Measurements from ENCODE around the gene TMEM86B. TPM values are rescaled to one million over a fixed set of nuclear protein-coding genes. Genes with fewer than 3 reads are reported as not detected.
A peak's percentile ranks its signal among the peaks of the same experiment; 100 is the strongest.

Gene TMEM86B
- total RNA-seq, 1 donor from 2014 or later, result 6.7 TPM

GRCh38 chr19:55244004-55244680 lies 15.6 kb upstream of the TMEM86B start:
- peaks cover 2% of the 10 kb centered on the region for H3K4me1 Mint-ChIP-seq (ENCODE audit: low read depth)
- intact Hi-C loops (cut with micrococcal nuclease), result no loop called here
- peak overlapping the region; percentile 14 for H3K27ac Mint-ChIP-seq
- no peak for DNase-seq (ENCODE audit: low spot score)
- no peaks in the 10 kb centered on the region for H3K9me3 Mint-ChIP-seq
- no peaks in the 10 kb centered on the region for H3K27me3 Mint-ChIP-seq (ENCODE audit: low read depth)
- no peak overlapping the region for H3K4me3 Mint-ChIP-seq (ENCODE audit: low read depth)
- peaks cover 53% of the 10 kb centered on the region for H3K36me3 Mint-ChIP-seq (ENCODE audit: low read depth)

- no peaks in the 10 kb centered on the region for H3K27me3 Mint-ChIP-seq (ENCODE audit: low read depth)
- peaks cover 61% of the 10 kb centered on the region for H3K36me3 Mint-ChIP-seq (ENCODE audit: low read depth)
- H3K4me3 Mint-ChIP-seq (ENCODE audit: low read depth), result no peak overlapping the region
- intact Hi-C loops (cut with micrococcal nuclease), result no loop called here
- no peaks in the 10 kb centered on the region for H3K4me1 Mint-ChIP-seq (ENCODE audit: low read depth)
- H3K27ac Mint-ChIP-seq, result peak overlapping the region; percentile 18
- no peak for DNase-seq (ENCODE audit: low spot score)
- no peaks in the 10 kb centered on the region for H3K9me3 Mint-ChIP-seq
These were observed 14.0 kb upstream of the TMEM86B start for GRCh38 chr19:55242517-55242916.

- H3K27me3 Mint-ChIP-seq (ENCODE audit: low read depth), result no peaks in the 10 kb centered on the region
- H3K27ac Mint-ChIP-seq, result no peak overlapping the region
- H3K9me3 Mint-ChIP-seq, result no peaks in the 10 kb centered on the region
- DNase-seq (ENCODE audit: low spot score), result no peak
- H3K4me1 Mint-ChIP-seq (ENCODE audit: low read depth), result no peaks in the 10 kb centered on the region
- intact Hi-C loops (cut with micrococcal nuclease), result no loop called here
- peaks cover 67% of the 10 kb centered on the region for H3K36me3 Mint-ChIP-seq (ENCODE audit: low read depth)
- H3K4me3 Mint-ChIP-seq (ENCODE audit: low read depth), result no peak overlapping the region
These were observed 13.4 kb upstream of the TMEM86B start for GRCh38 chr19:55241935-55242464.

- intact Hi-C loops (cut with micrococcal nuclease), result no loop called here
- H3K27ac Mint-ChIP-seq, result no peak overlapping the region
- H3K4me1 Mint-ChIP-seq (ENCODE audit: low read depth), result peaks cover 2% of the 10 kb centered on the region
- no peak overlapping the region for H3K4me3 Mint-ChIP-seq (ENCODE audit: low read depth)
- no peak for DNase-seq (ENCODE audit: low spot score)
- no peaks in the 10 kb centered on the region for H3K9me3 Mint-ChIP-seq
- no peaks in the 10 kb centered on the region for H3K27me3 Mint-ChIP-seq (ENCODE audit: low read depth)
- H3K36me3 Mint-ChIP-seq (ENCODE audit: low read depth), result peaks cover 73% of the 10 kb centered on the region
These were observed 12.8 kb upstream of the TMEM86B start for GRCh38 chr19:55241143-55241934.

GRCh38 chr19:55240713-55241020 lies 12.1 kb upstream of the TMEM86B start:
- Mint-ChIP-seq H3K27ac (no peak overlapping the region), H3K4me3 (ENCODE audit: low read depth) (no peak overlapping the region), H3K4me1 (ENCODE audit: low read depth) (peaks cover 2% of the 10 kb centered on the region), H3K9me3 (no peaks in the 10 kb centered on the region), H3K27me3 (ENCODE audit: low read depth) (no peaks in the 10 kb centered on the region), H3K36me3 (ENCODE audit: low read depth) (peaks cover 76% of the 10 kb centered on the region)
- intact Hi-C loops (cut with micrococcal nuclease), result no loop called here
- DNase-seq (ENCODE audit: low spot score), result no peak

- no peak for DNase-seq (ENCODE audit: low spot score)
- intact Hi-C loops (cut with micrococcal nuclease), result no loop called here
- Mint-ChIP-seq H3K4me1 (ENCODE audit: low read depth) (peaks cover 2% of the 10 kb centered on the region), H3K27me3 (ENCODE audit: low read depth) (no peaks in the 10 kb centered on the region), H3K4me3 (ENCODE audit: low read depth) (no peak overlapping the region), H3K36me3 (ENCODE audit: low read depth) (peaks cover 78% of the 10 kb centered on the region), H3K27ac (no peak overlapping the region), H3K9me3 (no peaks in the 10 kb centered on the region)
These were observed 10.4 kb upstream of the TMEM86B start for GRCh38 chr19:55239004-55239403.

- H3K27ac Mint-ChIP-seq, result no peak overlapping the region
- H3K9me3 Mint-ChIP-seq, result no peaks in the 10 kb centered on the region
- no peaks in the 10 kb centered on the region for H3K27me3 Mint-ChIP-seq (ENCODE audit: low read depth)
- H3K4me1 Mint-ChIP-seq (ENCODE audit: low read depth), result peaks cover 2% of the 10 kb centered on the region
- peaks cover 77% of the 10 kb centered on the region for H3K36me3 Mint-ChIP-seq (ENCODE audit: low read depth)
- no peak overlapping the region for H3K4me3 Mint-ChIP-seq (ENCODE audit: low read depth)
- DNase-seq (ENCODE audit: low spot score), result no peak
- intact Hi-C loops (cut with micrococcal nuclease), result no loop called here
These were observed 9.5 kb upstream of the TMEM86B start for GRCh38 chr19:55238030-55238429.

- Mint-ChIP-seq H3K4me1 (ENCODE audit: low read depth) (peaks cover 2% of the 10 kb centered on the region), H3K4me3 (ENCODE audit: low read depth) (no peak overlapping the region), H3K27me3 (ENCODE audit: low read depth) (no peaks in the 10 kb centered on the region), H3K36me3 (ENCODE audit: low read depth) (peaks cover 64% of the 10 kb centered on the region), H3K27ac (no peak overlapping the region), H3K9me3 (no peaks in the 10 kb centered on the region)
- DNase-seq (ENCODE audit: low spot score), result no peak
- intact Hi-C loops (cut with micrococcal nuclease), result no loop called here
These were observed 4.4 kb upstream of the TMEM86B start for GRCh38 chr19:55232986-55233385.

- no peak overlapping the region for H3K27ac Mint-ChIP-seq
- no peaks in the 10 kb centered on the region for H3K27me3 Mint-ChIP-seq (ENCODE audit: low read depth)
- H3K9me3 Mint-ChIP-seq, result no peaks in the 10 kb centered on the region
- H3K4me3 Mint-ChIP-seq (ENCODE audit: low read depth), result no peak overlapping the region
- intact Hi-C loops (cut with micrococcal nuclease), result no loop called here
- H3K36me3 Mint-ChIP-seq (ENCODE audit: low read depth), result peaks cover 62% of the 10 kb centered on the region
- H3K4me1 Mint-ChIP-seq (ENCODE audit: low read depth), result peaks cover 2% of the 10 kb centered on the region
- no peak for DNase-seq (ENCODE audit: low spot score)
These were observed 3.7 kb upstream of the TMEM86B start for GRCh38 chr19:55232286-55232602.

- Mint-ChIP-seq H3K27me3 (ENCODE audit: low read depth) (no peaks in the 10 kb centered on the region), H3K36me3 (ENCODE audit: low read depth) (peaks cover 58% of the 10 kb centered on the region)
These were observed 3.1 kb upstream of the TMEM86B start for GRCh38 chr19:55231391-55232285.

GRCh38 chr19:55230780-55231179 lies 2.2 kb upstream of the TMEM86B start:
- peaks cover 56% of the 10 kb centered on the region for H3K36me3 Mint-ChIP-seq (ENCODE audit: low read depth)
- H3K4me1 Mint-ChIP-seq (ENCODE audit: low read depth), result no peaks in the 10 kb centered on the region
- H3K9me3 Mint-ChIP-seq, result no peaks in the 10 kb centered on the region
- H3K4me3 Mint-ChIP-seq (ENCODE audit: low read depth), result no peak overlapping the region
- no peak for DNase-seq (ENCODE audit: low spot score)
- H3K27me3 Mint-ChIP-seq (ENCODE audit: low read depth), result no peaks in the 10 kb centered on the region
- intact Hi-C loops (cut with micrococcal nuclease), result no loop called here
- no peak overlapping the region for H3K27ac Mint-ChIP-seq

More at GRCh38 chr19:55231391-55232285, 3.1 kb upstream of the TMEM86B start:
- H3K9me3 Mint-ChIP-seq, result no peaks in the 10 kb centered on the region
- H3K4me1 Mint-ChIP-seq (ENCODE audit: low read depth), result peaks cover under 1% of the 10 kb centered on the region
- no peak overlapping the region for H3K4me3 Mint-ChIP-seq (ENCODE audit: low read depth)
- no peak for DNase-seq (ENCODE audit: low spot score)
- intact Hi-C loops (cut with micrococcal nuclease), result no loop called here
- H3K27ac Mint-ChIP-seq, result no peak overlapping the region

- Mint-ChIP-seq H3K27ac (no peak overlapping the region), H3K4me1 (ENCODE audit: low read depth) (no peaks in the 10 kb centered on the region), H3K27me3 (ENCODE audit: low read depth) (no peaks in the 10 kb centered on the region), H3K36me3 (ENCODE audit: low read depth) (peaks cover 60% of the 10 kb centered on the region), H3K9me3 (no peaks in the 10 kb centered on the region), H3K4me3 (ENCODE audit: low read depth) (no peak overlapping the region)
- intact Hi-C loops (cut with micrococcal nuclease), result no loop called here
- DNase-seq (ENCODE audit: low spot score), result no peak
These were observed 1.8 kb upstream of the TMEM86B start for GRCh38 chr19:55230329-55230728.

GRCh38 chr19:55229789-55230182 lies 1.2 kb upstream of the TMEM86B start:
- DNase-seq (ENCODE audit: low spot score), result no peak
- no peaks in the 10 kb centered on the region for H3K27me3 Mint-ChIP-seq (ENCODE audit: low read depth)
- no peaks in the 10 kb centered on the region for H3K4me1 Mint-ChIP-seq (ENCODE audit: low read depth)
- no peak overlapping the region for H3K27ac Mint-ChIP-seq
- intact Hi-C loops (cut with micrococcal nuclease), result no loop called here
- H3K36me3 Mint-ChIP-seq (ENCODE audit: low read depth), result peaks cover 57% of the 10 kb centered on the region
- H3K9me3 Mint-ChIP-seq, result no peaks in the 10 kb centered on the region
- H3K4me3 Mint-ChIP-seq (ENCODE audit: low read depth), result no peak overlapping the region
